HCT116 (cell line): ENCODE measurements around the gene MRE11. TPM values are rescaled to one million over a fixed set of nuclear protein-coding genes. Genes with fewer than 3 reads are reported as not detected.

Experiments used
- ATAC-seq: fragments of 200-7000 bp; cut with Tn5 transposase; 2 replicates; pipeline ENCODE4 v1.9.1; 2020; ENCODE audit warnings: mild to moderate bottlenecking, moderate library complexity
- BruUV-seq: library from RNA; stranded (reverse); fragments of 400-500 nt; replicated peaks from 2 replicates; lab custom pipeline; 2021; lab: Mats Ljungman, UMichigan
- CTCF ChIA-PET: fragments of 300-600 bp; sonication (Branson Sonifier 250); formaldehyde crosslinking; loops from one replicate; lab custom pipeline; 2021; ENCODE audit warnings: antibody characterized with exemption; lab: Charles Lee
- POLR2A ChIA-PET: fragments of 300-600, 350-600 bp; sonication (Branson Sonifier 250); formaldehyde crosslinking; loops from one replicate; lab custom pipeline; 2021; ENCODE audit warnings: antibody characterized with exemption; lab: Charles Lee
- RAD21 ChIA-PET, 2 experiments: fragments of 300-600 bp; sonication (Branson Sonifier 250); formaldehyde crosslinking; loops; one replicate each; lab custom pipeline; 2023; ENCODE audit warnings: low total read pairs in 2 of 2; ENCODE audit not compliant: uncharacterized antibody in 2 of 2, unreplicated experiment in 2 of 2, low non-redundant PET in 1 of 2; lab: Charles Lee
- DNase-seq: peaks from one replicate; pipeline ENCODE4 v3.0.0-alpha.2; 2010; ENCODE audit warnings: low read depth, low spot score
- H2AFZ ChIP-seq: fragments of 200-600 bp; shearing (Covaris generic), sonication (generic); 2 replicates; pipeline ENCODE4 v1.6.1; 2017; ENCODE audit warnings: low read depth, mixed run types, mixed read lengths, antibody characterized with exemption, low read length; ENCODE audit not compliant: poor library complexity, severe bottlenecking
- H3K27ac ChIP-seq: 2 replicates; pipeline ENCODE4 v1.5.1; 2012; ENCODE audit warnings: low read depth, low read length
- H3K27me3 ChIP-seq: fragments of 200-600 bp; sonication (generic); 2 replicates; pipeline ENCODE4 v1.6.1; 2016; ENCODE audit warnings: mixed run types, low read length, mixed read lengths; ENCODE audit not compliant: insufficient read depth
- H3K36me3 ChIP-seq, 2 experiments: fragments of 200-500 bp in 1 of 2; fragments of 200-600 bp in 1 of 2; sonication (Bioruptor generic) in 1 of 2; sonication (generic) in 1 of 2; 2 replicates each; pipeline versions ENCODE4 v1.5.1 to v1.6.1; 2014 to 2016; ENCODE audit warnings: low read length in 2 of 2, inconsistent platforms in 1 of 2, mixed read lengths in 1 of 2, mixed run types in 1 of 2; ENCODE audit not compliant: insufficient read depth in 2 of 2, control insufficient read depth in 1 of 2
- H3K4me1 ChIP-seq, 2 experiments: fragments of 200-600 bp in 1 of 2; sonication (generic) in 1 of 2; 2 replicates each; pipeline versions ENCODE4 v1.5.1 to v1.6.1; 2012 to 2017; ENCODE audit warnings: low read length in 2 of 2, inconsistent platforms in 1 of 2, mild to moderate bottlenecking in 1 of 2, mixed read lengths in 1 of 2, mixed run types in 1 of 2, moderate library complexity in 1 of 2; ENCODE audit not compliant: insufficient read depth in 2 of 2, control insufficient read depth in 1 of 2
- H3K4me2 ChIP-seq: fragments of 200-600 bp; sonication (generic); 2 replicates; pipeline ENCODE4 v1.6.1; 2017; ENCODE audit warnings: mixed run types, low read length, mixed read lengths
- H3K4me3 ChIP-seq, 2 experiments: fragments of 200-600 bp in 1 of 2; sonication (generic) in 1 of 2; replicated peaks in 1 of 2; 2 replicates each; pipeline ENCODE4 v1.5.1; 2011 to 2016; ENCODE audit warnings: low read length in 2 of 2, control low read depth in 1 of 2, low read depth in 1 of 2, mild to moderate bottlenecking in 1 of 2, mixed read lengths in 1 of 2, mixed run types in 1 of 2
- H3K79me2 ChIP-seq: fragments of 200-600 bp; sonication (generic); 2 replicates; pipeline ENCODE4 v1.6.1; 2017; ENCODE audit warnings: mild to moderate bottlenecking, mixed run types, low read length, moderate library complexity, mixed read lengths; ENCODE audit not compliant: insufficient read depth
- H3K9ac ChIP-seq: fragments of 200-600 bp; sonication (generic); 2 replicates; pipeline ENCODE4 v1.6.1; 2016; ENCODE audit warnings: low read length, mixed read lengths
- H3K9me2 ChIP-seq: fragments of 200-600 bp; sonication (generic), shearing (Covaris generic); 2 replicates; pipeline ENCODE4 v1.6.1; 2017; ENCODE audit warnings: mixed run types, mild to moderate bottlenecking, moderate library complexity; ENCODE audit not compliant: insufficient read depth
- H3K9me3 ChIP-seq, 2 experiments: fragments of 200-500 bp in 1 of 2; fragments of 200-600 bp in 1 of 2; sonication (Bioruptor generic) in 1 of 2; sonication (generic) in 1 of 2; 2 replicates each; pipeline ENCODE4 v1.6.1; 2014 to 2017; ENCODE audit warnings: low read length in 2 of 2, mixed read lengths in 2 of 2, inconsistent platforms in 1 of 2, low read depth in 1 of 2, mild to moderate bottlenecking in 1 of 2, mixed run types in 1 of 2, moderate library complexity in 1 of 2; ENCODE audit not compliant: control insufficient read depth in 1 of 2, insufficient read depth in 1 of 2
- H4K20me1 ChIP-seq: fragments of 200-600 bp; sonication (generic), shearing (Covaris generic); 2 replicates; pipeline ENCODE4 v1.6.1; 2017; ENCODE audit warnings: mixed run types, mild to moderate bottlenecking, moderate library complexity; ENCODE audit not compliant: insufficient read depth
- ATF3 ChIP-seq: IDR thresholded peaks from 2 replicates; pipeline ENCODE4 v1.6.1; 2012
- CTCF ChIP-seq, 3 experiments: fragments of 200-600 bp in 1 of 3; sonication (generic) in 1 of 3; IDR thresholded peaks in 2 of 3; conservative IDR thresholded peaks in 1 of 3; 2 replicates each; pipeline ENCODE4 v1.5.1; 2012 to 2017; ENCODE audit warnings: low read depth in 2 of 3, low read length in 2 of 3, antibody characterized with exemption in 1 of 3, borderline replicate concordance in 1 of 3, control low read depth in 1 of 3, mild to moderate bottlenecking in 1 of 3, mixed read lengths in 1 of 3, mixed run types in 1 of 3, moderate library complexity in 1 of 3; ENCODE audit not compliant: insufficient read depth in 1 of 3
- ELF1 ChIP-seq: IDR thresholded peaks from 2 replicates; pipeline ENCODE4 v1.6.1; 2012; ENCODE audit warnings: low read depth, borderline replicate concordance
- EZH2 ChIP-seq: fragments of 200-600 bp; sonication (generic); IDR thresholded peaks from 2 replicates; pipeline ENCODE4 v1.6.1; 2017; ENCODE audit warnings: antibody characterized with exemption, mixed run types
- EZH2phosphoT487 ChIP-seq: fragments of 200-600 bp; IDR thresholded peaks from 2 replicates; pipeline ENCODE4 v1.6.1; 2018; ENCODE audit warnings: antibody characterized with exemption, borderline replicate concordance
- MAX ChIP-seq: IDR thresholded peaks from 2 replicates; pipeline ENCODE4 v1.6.1; 2012
- POLR2A ChIP-seq: IDR thresholded peaks from 2 replicates; pipeline ENCODE4 v1.7.0; 2011; ENCODE audit warnings: borderline replicate concordance; ENCODE audit not compliant: insufficient read depth, insufficient read length; ENCODE audit errors: extremely low read depth
- SIN3A ChIP-seq: IDR thresholded peaks from 2 replicates; pipeline ENCODE4 v1.6.1; 2012; ENCODE audit warnings: low read depth
- TCF7L2 ChIP-seq: IDR thresholded peaks from 2 replicates; pipeline ENCODE4 v1.7.0; 2011; ENCODE audit warnings: borderline replicate concordance, inconsistent platforms; ENCODE audit not compliant: insufficient read depth, insufficient read length; ENCODE audit errors: extremely low read depth
- YY1 ChIP-seq: IDR thresholded peaks from 2 replicates; pipeline ENCODE4 v1.6.1; 2011; ENCODE audit warnings: low read length, low read depth, moderate library complexity, mild to moderate bottlenecking; ENCODE audit not compliant: insufficient replicate concordance; ENCODE audit errors: extremely low read depth
- ZBTB33 ChIP-seq: IDR thresholded peaks from 2 replicates; pipeline ENCODE4 v1.6.1; 2011; ENCODE audit warnings: mild to moderate bottlenecking, low read length, moderate library complexity; ENCODE audit not compliant: insufficient replicate concordance; ENCODE audit errors: extremely low read depth
- ZNF274 ChIP-seq: fragments of 200-500 bp; sonication (Bioruptor generic); IDR thresholded peaks from 2 replicates; pipeline ENCODE4 v1.6.1; 2014; ENCODE audit warnings: mild to moderate bottlenecking, low read depth, low read length, inconsistent platforms
- intact Hi-C: fragments of 100-400 bp; cut with micrococcal nuclease; formaldehyde crosslinking; loops from 2 replicates; pipeline ENCODE4 v1.10.0; 2022
- total RNA-seq: library from RNA; stranded (reverse); gene quantifications from one replicate; pipeline ENCODE4 v1.2.1, GENCODE V29; 2021; ENCODE audit not compliant: unreplicated experiment

The MRE11 gene
- total RNA-seq, 1 experiment from 2014 or later: 20.6 TPM

- TF ChIP-seq ZNF274: no peak
- TF ChIP-seq CTCF (IDR thresholded peaks at IDR 0.05 in 2 of 3, conservative IDR thresholded peaks at IDR 0.05 in 1 of 3; ENCODE audit: borderline replicate concordance in 1 of 3, insufficient read depth in 1 of 3, low read depth in 2 of 3, low read length in 2 of 3): 0 out of 6 replicates have a peak, but pooled peaks of 2 of the 3 experiments have one; percentile 11 to 13
- TF ChIP-seq SIN3A: no peak
Observed at GRCh38 chr11:94501522-94501921, 7.9 kb upstream of the MRE11 start (continued).

GRCh38 chr11:94500181-94500580 lies 6.5 kb upstream of the MRE11 start:
- ChIA-PET RAD21 (no interaction called here), CTCF (no interaction called here), POLR2A (no interaction called here)
- ATAC-seq: no peak
- 0 out of 2 replicates have a peak, but pooled peaks cover under 1% of the 10 kb centered on the region for H3K79me2 ChIP-seq
- DNase-seq: no peak
- no peak for TF ChIP-seq ATF3
- TF ChIP-seq POLR2A: no peak
- TF ChIP-seq ZBTB33: no peak
- TF ChIP-seq ELF1: no peak
- no peak for TF ChIP-seq EZH2
- no peak for TF ChIP-seq MAX
- TF ChIP-seq CTCF (IDR thresholded peaks at IDR 0.05 in 2 of 3, conservative IDR thresholded peaks at IDR 0.05 in 1 of 3; ENCODE audit: borderline replicate concordance in 1 of 3, insufficient read depth in 1 of 3, low read depth in 2 of 3, low read length in 2 of 3): no peak
- no peak for TF ChIP-seq EZH2phosphoT487
- TF ChIP-seq YY1: no peak
- TF ChIP-seq TCF7L2: no peak
- no peaks in the 10 kb centered on the region for H3K9me2 ChIP-seq
- H4K20me1 ChIP-seq: no peaks in the 10 kb centered on the region
- no peak overlapping the region for H3K4me3 ChIP-seq
- no peaks in the 10 kb centered on the region for H3K27me3 ChIP-seq
- H3K27ac ChIP-seq: no peak overlapping the region
- no peak overlapping the region for H2AFZ ChIP-seq
- no peak overlapping the region for H3K4me2 ChIP-seq
- peaks cover 0 to 7% of the 10 kb centered on the region in 2 experiments; a peak in 1 of 4 replicates for H3K36me3 ChIP-seq
- no TSS peak for BruUV-seq
- H3K9me3 ChIP-seq: no peaks in the 10 kb centered on the region
- no peaks in the 10 kb centered on the region for H3K4me1 ChIP-seq
- H3K9ac ChIP-seq: no peak overlapping the region
- intact Hi-C loops: loop anchor here (10.0 kb wide), 3 partner anchors 575 to 1555 kb away; no protein-coding TSS in a partner anchor
